ENCODE results near the gene MRPL1.
"Not testable (repeated sequence)": the region's sequence is repeated elsewhere in the genome, so short reads cannot be mapped to it uniquely, and the experiment has no call there.

Gene MRPL1

GRCh38 chr4:77911842-77912450 lies 49.3 kb downstream of the MRPL1 start:
- in situ Hi-C loops (cut with MboI; ENCODE audit: low sequenced_read_pairs): no loop called here

GRCh38 chr4:77913348-77913747 lies 50.7 kb downstream of the MRPL1 start:
- in situ Hi-C loops (cut with MboI; ENCODE audit: low sequenced_read_pairs): no loop called here

- in situ Hi-C loops (cut with MboI; ENCODE audit: low sequenced_read_pairs): no loop called here
Measured at GRCh38 chr4:77917075-77917474, 54.4 kb downstream of the MRPL1 start.

- in situ Hi-C loops (cut with MboI; ENCODE audit: low sequenced_read_pairs): no loop called here
Measured at GRCh38 chr4:77917601-77918000, 55.0 kb downstream of the MRPL1 start.

- in situ Hi-C loops (cut with MboI; ENCODE audit: low sequenced_read_pairs): no loop called here
Measured at GRCh38 chr4:77920371-77920770, 57.7 kb downstream of the MRPL1 start.

- in situ Hi-C loops (cut with MboI; ENCODE audit: low sequenced_read_pairs): no loop called here
Measured at GRCh38 chr4:77921701-77922100, 59.1 kb downstream of the MRPL1 start.

GRCh38 chr4:77922158-77923094 lies 59.8 kb downstream of the MRPL1 start:
- in situ Hi-C loops (cut with MboI; ENCODE audit: low sequenced_read_pairs): no loop called here

- in situ Hi-C loops (cut with MboI; ENCODE audit: low sequenced_read_pairs): no loop called here
Measured at GRCh38 chr4:77927991-77928925, 65.6 kb downstream of the MRPL1 start.

GRCh38 chr4:77930154-77930639 lies 67.6 kb downstream of the MRPL1 start:
- in situ Hi-C loops (cut with MboI; ENCODE audit: low sequenced_read_pairs): no loop called here

- in situ Hi-C loops (cut with MboI; ENCODE audit: low sequenced_read_pairs): no loop called here
Measured at GRCh38 chr4:77930876-77931275, 68.2 kb downstream of the MRPL1 start.

- in situ Hi-C loops (cut with MboI; ENCODE audit: low sequenced_read_pairs): no loop called here
Measured at GRCh38 chr4:77931452-77932135, 69.0 kb downstream of the MRPL1 start.

GRCh38 chr4:77938560-77938959 lies 75.9 kb downstream of the MRPL1 start:
- in situ Hi-C loops (cut with MboI; ENCODE audit: low sequenced_read_pairs): no loop called here

- in situ Hi-C loops (cut with MboI; ENCODE audit: low sequenced_read_pairs): not testable (repeated sequence)
Measured at GRCh38 chr4:77945929-77946328, 83.3 kb downstream of the MRPL1 start.

- in situ Hi-C loops (cut with MboI; ENCODE audit: low sequenced_read_pairs): loop anchor here (25.0 kb wide), 1 partner anchor 937 kb away; no protein-coding TSS in a partner anchor
Measured at GRCh38 chr4:77950203-77950602, 87.6 kb downstream of the MRPL1 start.

- in situ Hi-C loops (cut with MboI; ENCODE audit: low sequenced_read_pairs): loop anchor here (25.0 kb wide), 1 partner anchor 935 kb away; no protein-coding TSS in a partner anchor
Measured at GRCh38 chr4:77952457-77952856, 89.8 kb downstream of the MRPL1 start.

- in situ Hi-C loops (cut with MboI; ENCODE audit: low sequenced_read_pairs): loop anchor here (25.0 kb wide), 1 partner anchor 933 kb away; no protein-coding TSS in a partner anchor
Measured at GRCh38 chr4:77954690-77955089, 92.1 kb downstream of the MRPL1 start.

- in situ Hi-C loops (cut with MboI; ENCODE audit: low sequenced_read_pairs): loop anchor here (25.0 kb wide), 1 partner anchor 930 kb away; no protein-coding TSS in a partner anchor
Measured at GRCh38 chr4:77956917-77957316, 94.3 kb downstream of the MRPL1 start.

- in situ Hi-C loops (cut with MboI; ENCODE audit: low sequenced_read_pairs): loop anchor here (25.0 kb wide), 1 partner anchor 928 kb away; no protein-coding TSS in a partner anchor
Measured at GRCh38 chr4:77958897-77959296, 96.3 kb downstream of the MRPL1 start.

- in situ Hi-C loops (cut with MboI; ENCODE audit: low sequenced_read_pairs): loop anchor here (25.0 kb wide), 1 partner anchor 928 kb away; no protein-coding TSS in a partner anchor
Measured at GRCh38 chr4:77959566-77960338, 97.1 kb downstream of the MRPL1 start.

Measured in HL-60/S4 treated with retinoic acid at 250 ng/mL for 4 days and 3 days (cell line).